HUES48 (cell line): ENCODE measurements around the gene TPM2.

ENCODE experiments used
- H3K27ac ChIP-seq: one replicate; pipeline ENCODE4 v1.7.0; 2013; ENCODE audit warnings: low read depth, low read length, inconsistent platforms
- H3K27me3 ChIP-seq: 2 replicates; pipeline ENCODE4 v1.6.1; 2013; ENCODE audit warnings: mild to moderate bottlenecking, low read length; ENCODE audit not compliant: control insufficient read depth, insufficient read depth
- H3K36me3 ChIP-seq: 2 replicates; pipeline ENCODE4 v1.6.1; 2013; ENCODE audit warnings: low read length; ENCODE audit not compliant: control insufficient read depth, insufficient read depth
- H3K4me1 ChIP-seq: 2 replicates; pipeline ENCODE4 v1.6.1; 2013; ENCODE audit warnings: mild to moderate bottlenecking, low read length; ENCODE audit not compliant: control insufficient read depth, insufficient read depth
- H3K4me3 ChIP-seq: 2 replicates; pipeline ENCODE4 v1.5.1; 2013; ENCODE audit warnings: mild to moderate bottlenecking, low read depth, low read length
- H3K9ac ChIP-seq: 2 replicates; pipeline ENCODE4 v1.6.1; 2013; ENCODE audit warnings: mild to moderate bottlenecking, low read depth, low read length, moderate library complexity
- H3K9me3 ChIP-seq: 2 replicates; pipeline ENCODE4 v1.6.1; 2013; ENCODE audit warnings: low read length; ENCODE audit not compliant: control insufficient read depth, insufficient read depth

TPM2 gene

GRCh38 chr9:35658968-35659220 lies 30.8 kb downstream of the TPM2 start:
- no peaks in the 10 kb centered on the region for H3K9me3 ChIP-seq
- H3K4me1 ChIP-seq: peaks cover 10% of the 10 kb centered on the region
- peak overlapping the region; percentile 99 for H3K27ac ChIP-seq
- peaks cover 37% of the 10 kb centered on the region for H3K36me3 ChIP-seq
- H3K9ac ChIP-seq: peak overlapping the region; percentile 97
- peak overlapping the region; percentile 92 for H3K4me3 ChIP-seq
- H3K27me3 ChIP-seq: 0 out of 2 replicates have a peak, but pooled peaks cover 8% of the 10 kb centered on the region

DNA sequence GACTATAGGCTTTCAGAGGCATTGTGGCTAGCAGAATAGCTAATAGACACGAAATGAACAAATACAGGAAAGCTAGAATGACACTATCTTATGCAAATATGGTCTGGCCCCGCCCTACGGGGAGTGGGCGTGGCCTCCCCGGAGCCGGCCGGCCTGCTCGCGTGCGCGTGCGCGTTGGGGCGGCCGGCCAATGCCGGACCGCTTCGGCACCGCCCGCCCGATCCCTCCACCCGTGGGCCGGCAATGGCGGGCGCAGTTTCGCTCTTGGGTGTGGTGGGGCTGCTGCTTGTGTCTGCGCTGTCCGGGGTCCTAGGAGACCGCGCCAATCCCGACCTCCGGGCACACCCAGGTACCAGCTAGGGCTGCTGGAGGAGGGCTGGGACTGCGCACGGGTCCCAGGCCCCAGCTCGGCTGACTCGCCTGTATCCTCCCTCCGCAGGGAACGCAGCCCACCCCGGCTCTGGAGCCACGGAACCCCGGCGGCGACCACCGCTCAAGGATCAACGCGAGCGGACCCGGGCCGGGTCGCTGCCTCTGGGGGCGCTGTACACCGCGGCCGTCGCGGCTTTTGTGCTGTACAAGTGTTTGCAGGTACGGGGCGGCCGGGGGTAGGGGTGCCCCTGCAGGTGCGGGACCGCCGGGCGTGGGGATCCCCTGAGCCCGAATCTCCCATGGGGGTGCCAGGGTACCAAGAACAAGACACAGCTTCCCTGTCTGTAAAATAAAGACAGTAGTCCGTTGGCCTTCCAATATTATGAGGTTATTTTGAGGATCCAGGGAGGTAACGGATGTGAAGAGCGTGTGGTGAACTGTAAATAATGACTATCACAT lies 31.4 kb downstream of the TPM2 start, which contains the start of gene CCDC107:
Gene CCDC107, plus strand, starts transcription at position 156 of the 831 bp plus-strand sequence. Its CDS starts 88 bp downstream, at position 244.
- peaks cover 10% of the 10 kb centered on the region for H3K4me1 ChIP-seq
- peak within 1 kb of the TSS; percentile 99 for H3K27ac ChIP-seq

DNA sequence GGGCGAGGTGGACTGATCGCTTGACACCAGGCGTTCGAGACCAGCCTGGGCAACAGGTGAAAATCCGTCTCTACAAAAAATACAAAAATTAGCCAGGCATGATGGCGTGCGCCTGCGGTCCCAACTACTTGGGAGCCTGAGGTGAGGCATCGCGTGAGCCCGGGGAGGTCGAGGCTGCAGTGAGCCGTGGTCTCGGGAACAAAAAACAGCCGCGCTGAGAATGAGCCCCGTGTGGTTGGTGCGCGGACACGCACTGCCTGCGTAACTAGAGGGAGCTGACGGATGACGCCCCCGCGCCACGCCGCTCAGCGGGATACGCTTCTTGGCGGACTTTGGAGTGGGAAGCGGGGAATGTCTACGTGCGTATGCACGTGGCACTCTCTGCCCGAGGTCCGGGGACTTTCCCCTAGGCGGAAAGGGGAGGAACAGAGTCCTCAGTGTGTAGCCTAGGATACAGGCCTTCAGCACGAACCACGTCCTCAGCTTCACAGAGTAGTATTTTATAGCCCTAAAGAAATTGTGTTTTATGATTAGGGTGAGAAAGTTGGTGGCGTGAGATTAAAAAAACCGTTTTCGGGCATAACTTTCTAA lies 32.1 kb downstream of the TPM2 start, which contains the start of gene RMRP:
Gene RMRP, minus strand, starts transcription at position 474 of the 591 bp plus-strand sequence.
- H3K9me3 ChIP-seq: no peaks in the 10 kb centered on the region
- H3K36me3 ChIP-seq: peaks cover 27% of the 10 kb centered on the region
- H3K4me1 ChIP-seq: peaks cover 10% of the 10 kb centered on the region
- peak within 1 kb of the TSS; percentile 99 for H3K27ac ChIP-seq
- H3K27me3 ChIP-seq: 0 out of 2 replicates have a peak, but pooled peaks cover 8% of the 10 kb centered on the region
- H3K4me3 ChIP-seq: peak within 1 kb of the TSS; percentile 92
- peak within 1 kb of the TSS; percentile 97 for H3K9ac ChIP-seq

More for the DNA sequence above, 31.4 kb downstream of the TPM2 start, which contains the start of gene CCDC107:
- no peaks in the 10 kb centered on the region for H3K9me3 ChIP-seq
- H3K9ac ChIP-seq: peak within 1 kb of the TSS; percentile 97
- 0 out of 2 replicates have a peak, but pooled peaks cover 8% of the 10 kb centered on the region for H3K27me3 ChIP-seq
- H3K36me3 ChIP-seq: peaks cover 34% of the 10 kb centered on the region
- peak within 1 kb of the TSS; percentile 92 for H3K4me3 ChIP-seq

DNA sequence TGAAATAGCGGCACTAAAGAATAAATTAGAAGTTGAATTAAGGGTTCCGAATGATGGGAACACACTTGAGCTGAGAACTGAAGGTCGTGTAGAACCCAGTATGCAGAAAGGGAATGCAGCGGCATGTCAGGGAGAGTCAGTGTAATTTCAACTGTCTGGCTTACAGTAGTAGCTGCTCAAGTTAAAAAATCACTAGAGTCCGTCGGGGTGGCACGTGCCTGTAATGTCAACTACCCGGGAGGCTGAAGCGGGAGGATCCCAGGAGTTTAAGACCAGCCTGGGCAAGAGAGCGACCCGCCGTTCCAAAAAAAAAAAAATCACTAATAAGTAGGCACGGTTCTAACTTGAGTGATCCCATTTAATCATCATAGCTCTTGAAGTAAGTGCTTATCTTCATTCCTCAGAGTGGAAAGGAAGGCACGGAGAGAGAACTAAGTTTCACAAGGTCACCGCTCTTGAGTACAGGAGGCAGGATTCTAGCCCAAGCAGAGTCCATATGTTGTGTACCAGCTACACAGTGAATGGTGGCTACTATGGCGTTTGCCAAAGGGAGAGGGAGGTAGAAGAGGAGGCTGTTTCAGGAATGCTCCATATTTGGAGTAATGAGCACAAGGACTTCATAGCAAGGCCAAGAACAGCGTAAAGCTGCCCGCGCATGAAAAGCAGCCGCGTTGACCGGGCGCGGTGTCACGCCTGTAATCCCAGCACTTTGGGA lies 32.7 kb downstream of the TPM2 start:
- Histone ChIP-seq H3K4me3 (peak overlapping the region; percentile 92), H3K4me1 (peaks cover 10% of the 10 kb centered on the region), H3K36me3 (peaks cover 21% of the 10 kb centered on the region), H3K9me3 (no peaks in the 10 kb centered on the region), H3K27me3 (0 out of 2 replicates have a peak, but pooled peaks cover 8% of the 10 kb centered on the region), H3K9ac (peak overlapping the region; percentile 97), H3K27ac (peak overlapping the region; percentile 99)

DNA sequence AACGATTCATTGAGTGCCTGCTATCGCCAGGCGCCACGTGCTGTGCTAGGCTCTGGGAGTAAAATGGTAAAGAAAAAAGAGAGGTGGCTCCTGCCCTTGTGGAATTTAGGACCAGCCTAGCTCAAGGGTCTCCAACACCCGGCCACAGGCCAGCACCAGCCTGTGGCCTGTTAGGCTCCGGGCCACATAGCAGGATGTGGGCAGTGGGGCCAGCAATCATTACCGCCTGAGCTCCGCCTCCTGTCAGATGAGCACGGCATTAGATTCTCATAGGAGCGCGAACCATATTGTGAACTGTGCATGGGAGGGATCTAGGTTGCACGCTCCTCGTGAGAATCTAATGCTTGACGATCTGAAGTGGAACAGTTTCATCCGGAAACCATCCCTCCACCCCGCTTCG lies 33.4 kb downstream of the TPM2 start:
- H3K36me3 ChIP-seq: peaks cover 14% of the 10 kb centered on the region
- H3K4me3 ChIP-seq: no peak overlapping the region
- H3K9me3 ChIP-seq: no peaks in the 10 kb centered on the region
- no peak overlapping the region for H3K9ac ChIP-seq
- H3K27me3 ChIP-seq: 0 out of 2 replicates have a peak, but pooled peaks cover 8% of the 10 kb centered on the region
- H3K27ac ChIP-seq: no peak overlapping the region
- H3K4me1 ChIP-seq: peaks cover 12% of the 10 kb centered on the region

DNA sequence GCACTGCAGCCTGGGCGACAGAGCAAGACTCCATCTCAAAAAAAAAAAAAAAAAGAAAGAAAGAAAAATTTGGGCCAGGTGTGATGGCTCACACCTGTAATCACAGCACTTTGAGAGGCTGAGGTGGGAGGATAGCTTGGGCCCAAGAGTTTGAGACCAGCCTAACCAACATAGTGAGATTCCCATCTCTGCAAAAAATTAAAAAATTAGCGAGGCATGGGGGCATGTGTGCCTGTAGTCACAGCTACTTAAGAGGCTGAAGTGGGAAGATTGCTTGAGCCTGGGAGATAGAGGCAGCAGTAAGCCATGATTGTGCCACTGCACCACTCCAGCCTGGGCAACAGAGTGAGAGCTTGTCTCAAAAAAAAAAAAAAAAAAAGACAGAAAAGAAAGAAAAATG lies 36.1 kb downstream of the TPM2 start:
- H3K4me1 ChIP-seq: peaks cover 21% of the 10 kb centered on the region; the same call in 1 of the 2 replicates
- H3K27me3 ChIP-seq: 0 out of 2 replicates have a peak, but pooled peaks cover 8% of the 10 kb centered on the region
- no peak overlapping the region for H3K4me3 ChIP-seq
- no peak overlapping the region for H3K9ac ChIP-seq
- no peak overlapping the region for H3K27ac ChIP-seq
- no peaks in the 10 kb centered on the region for H3K36me3 ChIP-seq
- no peaks in the 10 kb centered on the region for H3K9me3 ChIP-seq

- H3K27ac ChIP-seq: no peak overlapping the region
- no peaks in the 10 kb centered on the region for H3K36me3 ChIP-seq
- H3K4me1 ChIP-seq: peaks cover 21% of the 10 kb centered on the region; the same call in 1 of the 2 replicates
- no peak overlapping the region for H3K4me3 ChIP-seq
- H3K9ac ChIP-seq: no peak overlapping the region
- no peaks in the 10 kb centered on the region for H3K9me3 ChIP-seq
- 0 out of 2 replicates have a peak, but pooled peaks cover 8% of the 10 kb centered on the region for H3K27me3 ChIP-seq
Observed at GRCh38 chr9:35652829-35653209, 36.9 kb downstream of the TPM2 start.

- peaks cover 21% of the 10 kb centered on the region; the same call in 1 of the 2 replicates for H3K4me1 ChIP-seq
- no peaks in the 10 kb centered on the region for H3K9me3 ChIP-seq
- H3K4me3 ChIP-seq: no peak overlapping the region
- H3K27ac ChIP-seq: no peak overlapping the region
- no peaks in the 10 kb centered on the region for H3K36me3 ChIP-seq
- H3K9ac ChIP-seq: no peak overlapping the region
- 0 out of 2 replicates have a peak, but pooled peaks cover 8% of the 10 kb centered on the region for H3K27me3 ChIP-seq
Observed at GRCh38 chr9:35651956-35652828, 37.5 kb downstream of the TPM2 start.

DNA sequence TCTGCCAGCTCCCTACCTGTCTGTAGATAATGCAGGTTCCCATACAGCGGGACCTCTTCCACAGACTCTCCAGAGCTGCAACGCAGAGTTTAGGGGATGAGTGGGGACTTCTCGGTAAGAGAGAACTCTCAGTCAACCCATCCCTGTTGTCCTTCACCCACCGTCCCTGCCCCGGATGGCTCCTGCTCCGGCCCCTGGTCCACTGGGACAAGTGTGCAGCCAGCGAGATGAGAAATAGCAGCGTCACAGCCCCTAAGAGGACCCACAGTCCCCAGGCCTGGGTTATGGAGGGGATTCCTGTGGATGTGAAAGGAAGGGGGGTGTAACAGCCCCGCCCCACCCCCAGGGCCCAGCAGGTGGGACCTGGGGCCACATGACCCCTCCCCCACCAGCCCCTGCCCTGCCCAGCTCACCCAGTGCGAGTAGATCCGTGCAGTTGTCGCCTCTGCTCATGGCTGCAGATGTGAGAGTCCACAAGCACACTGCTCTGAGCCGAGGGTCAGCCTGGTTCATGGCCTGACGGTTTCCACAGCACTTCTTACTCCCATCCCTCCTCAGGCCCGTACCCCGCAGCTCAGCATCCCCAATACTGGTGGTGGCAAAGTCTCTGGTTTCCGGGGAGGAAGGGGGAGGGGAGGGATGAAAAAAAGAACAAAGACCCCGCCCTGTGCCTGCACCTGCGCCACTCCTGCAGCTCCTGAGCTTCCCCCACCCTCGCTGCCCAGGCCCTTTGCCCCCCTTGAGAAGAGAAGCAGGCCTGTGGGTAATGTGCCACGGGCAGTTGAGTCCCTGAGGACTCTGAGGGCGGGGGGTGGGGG lies 39.2 kb downstream of the TPM2 start, which contains the start of gene SIT1:
Gene SIT1, minus strand, starts transcription at position 591 of the 818 bp plus-strand sequence. Its CDS starts 78 bp downstream, at position 513.
- Histone ChIP-seq H3K4me1 (peaks cover 19% of the 10 kb centered on the region; the same call in 1 of the 2 replicates), H3K9me3 (no peaks in the 10 kb centered on the region), H3K36me3 (no peaks in the 10 kb centered on the region), H3K27me3 (no peaks in the 10 kb centered on the region), H3K9ac (no peak within 1 kb of the TSS), H3K4me3 (no peak within 1 kb of the TSS), H3K27ac (no peak within 1 kb of the TSS)
